Gastroesophageal sphincter (tissue), 3 donors: ENCODE measurements around the gene GNAQ.

ENCODE experiments used
- EP300 ChIP-seq: sonication (generic); formaldehyde crosslinking; IDR thresholded peaks from one replicate; pipeline ENCODE4 v1.6.1; 2017; ENCODE audit warnings: antibody characterized with exemption, mild to moderate bottlenecking
- TF ChIP-seq, protein P1 (sequence below), 4 experiments: fragments of 200-600 bp in 2 of 4; fragments of 450-650 bp in 2 of 4; sonication (generic) in 1 of 4; IDR thresholded peaks; one replicate each; pipeline ENCODE4 v1.5.1; 2017 to 2019; ENCODE audit warnings: antibody characterized with exemption in 4 of 4, mild to moderate bottlenecking in 2 of 4, moderate library complexity in 2 of 4

DNA sequence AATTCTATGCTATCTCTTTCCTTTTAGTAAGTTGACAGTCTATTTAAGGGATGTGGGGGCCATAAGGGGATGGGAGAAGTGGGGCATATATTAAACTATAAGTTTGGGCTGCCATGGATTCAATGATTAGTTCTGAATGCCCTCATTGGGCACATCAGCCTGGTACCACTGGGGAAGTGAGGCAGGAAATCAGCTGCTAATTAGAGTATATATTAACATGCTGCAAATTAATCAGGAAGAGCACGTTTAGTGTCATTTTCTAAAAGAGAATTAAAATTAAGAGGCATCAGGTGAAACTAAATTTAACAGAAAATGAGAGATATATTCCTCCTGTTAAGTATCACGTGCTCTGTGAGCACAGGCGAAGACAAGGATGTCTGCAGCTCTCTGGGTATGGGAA lies 260.4 kb downstream of the GNAQ start:
- TF ChIP-seq, protein P1, sequence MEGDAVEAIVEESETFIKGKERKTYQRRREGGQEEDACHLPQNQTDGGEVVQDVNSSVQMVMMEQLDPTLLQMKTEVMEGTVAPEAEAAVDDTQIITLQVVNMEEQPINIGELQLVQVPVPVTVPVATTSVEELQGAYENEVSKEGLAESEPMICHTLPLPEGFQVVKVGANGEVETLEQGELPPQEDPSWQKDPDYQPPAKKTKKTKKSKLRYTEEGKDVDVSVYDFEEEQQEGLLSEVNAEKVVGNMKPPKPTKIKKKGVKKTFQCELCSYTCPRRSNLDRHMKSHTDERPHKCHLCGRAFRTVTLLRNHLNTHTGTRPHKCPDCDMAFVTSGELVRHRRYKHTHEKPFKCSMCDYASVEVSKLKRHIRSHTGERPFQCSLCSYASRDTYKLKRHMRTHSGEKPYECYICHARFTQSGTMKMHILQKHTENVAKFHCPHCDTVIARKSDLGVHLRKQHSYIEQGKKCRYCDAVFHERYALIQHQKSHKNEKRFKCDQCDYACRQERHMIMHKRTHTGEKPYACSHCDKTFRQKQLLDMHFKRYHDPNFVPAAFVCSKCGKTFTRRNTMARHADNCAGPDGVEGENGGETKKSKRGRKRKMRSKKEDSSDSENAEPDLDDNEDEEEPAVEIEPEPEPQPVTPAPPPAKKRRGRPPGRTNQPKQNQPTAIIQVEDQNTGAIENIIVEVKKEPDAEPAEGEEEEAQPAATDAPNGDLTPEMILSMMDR (IDR thresholded peaks at IDR 0.05) = no peak
- TF ChIP-seq EP300 = no peak
